Lower lobe of right lung (tissue), 2 donors: ENCODE results near the gene SLC16A6. TPM values are rescaled to one million over a fixed set of nuclear protein-coding genes. Genes with fewer than 3 reads are reported as not detected.
"Not testable (repeated sequence)": the region's sequence is repeated elsewhere in the genome, so short reads cannot be mapped to it uniquely, and the experiment has no call there.

Source experiments
- ATAC-seq, 2 donors: fragments of 200-7000 bp; cut with Tn5 transposase; one replicate each; pipeline ENCODE4 v1.9.1; 2020 to 2022; ENCODE audit warnings: mild to moderate bottlenecking in 2 of 2, moderate library complexity in 2 of 2
- DNase-seq: peaks from one replicate; pipeline ENCODE4 v3.0.0-alpha.2; 2020
- H3K27ac ChIP-seq: fragments of 200-600 bp; one replicate; pipeline ENCODE4 v1.8.0; 2022
- H3K27me3 ChIP-seq: fragments of 200-600 bp; one replicate; pipeline ENCODE4 v1.8.0; 2022; ENCODE audit warnings: low read depth
- H3K36me3 ChIP-seq: fragments of 200-600 bp; one replicate; pipeline ENCODE4 v1.8.0; 2022; ENCODE audit warnings: mild to moderate bottlenecking
- H3K4me1 ChIP-seq: fragments of 200-600 bp; one replicate; pipeline ENCODE4 v1.8.0; 2022
- H3K4me3 ChIP-seq: fragments of 200-600 bp; one replicate; pipeline ENCODE4 v1.8.0; 2022; ENCODE audit warnings: mild to moderate bottlenecking
- H3K9me3 ChIP-seq: fragments of 200-600 bp; one replicate; pipeline ENCODE4 v1.8.0; 2022
- CTCF ChIP-seq: fragments of 200-600 bp; IDR thresholded peaks from one replicate; pipeline ENCODE4 v1.8.0; 2022; ENCODE audit warnings: antibody characterized with exemption, mild to moderate bottlenecking
- intact Hi-C: fragments of 100-400 bp; cut with DNase I; formaldehyde crosslinking; loops from one replicate; pipeline ENCODE4 v1.11.0; 2022
- long read RNA-seq: library from polyadenylated mRNA; unstranded; transcript quantifications from one replicate; pipeline ENCODE4 v2.0.0, GENCODE V29; 2021
- total RNA-seq: library from RNA; stranded (reverse); fragmentation: NEBNext Ultra II Directional; extraction: Animal tissue kit (Norgen Biotek cat#: 25700); gene quantifications from one replicate; pipeline ENCODE4 v1.2.1, GENCODE V29; 2021
- donor health status: DM: no; HTN: yes; CAD: no; lungs with severe emphysema.

The SLC16A6 gene, protein sequence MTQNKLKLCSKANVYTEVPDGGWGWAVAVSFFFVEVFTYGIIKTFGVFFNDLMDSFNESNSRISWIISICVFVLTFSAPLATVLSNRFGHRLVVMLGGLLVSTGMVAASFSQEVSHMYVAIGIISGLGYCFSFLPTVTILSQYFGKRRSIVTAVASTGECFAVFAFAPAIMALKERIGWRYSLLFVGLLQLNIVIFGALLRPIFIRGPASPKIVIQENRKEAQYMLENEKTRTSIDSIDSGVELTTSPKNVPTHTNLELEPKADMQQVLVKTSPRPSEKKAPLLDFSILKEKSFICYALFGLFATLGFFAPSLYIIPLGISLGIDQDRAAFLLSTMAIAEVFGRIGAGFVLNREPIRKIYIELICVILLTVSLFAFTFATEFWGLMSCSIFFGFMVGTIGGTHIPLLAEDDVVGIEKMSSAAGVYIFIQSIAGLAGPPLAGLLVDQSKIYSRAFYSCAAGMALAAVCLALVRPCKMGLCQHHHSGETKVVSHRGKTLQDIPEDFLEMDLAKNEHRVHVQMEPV
- total RNA-seq, result 7.5 TPM
- long read RNA-seq, partial matches to known transcripts, result 1 of 6 reads
- long read RNA-seq, other reads (novel, unspliced or antisense), result 3 of 6 reads

DNA sequence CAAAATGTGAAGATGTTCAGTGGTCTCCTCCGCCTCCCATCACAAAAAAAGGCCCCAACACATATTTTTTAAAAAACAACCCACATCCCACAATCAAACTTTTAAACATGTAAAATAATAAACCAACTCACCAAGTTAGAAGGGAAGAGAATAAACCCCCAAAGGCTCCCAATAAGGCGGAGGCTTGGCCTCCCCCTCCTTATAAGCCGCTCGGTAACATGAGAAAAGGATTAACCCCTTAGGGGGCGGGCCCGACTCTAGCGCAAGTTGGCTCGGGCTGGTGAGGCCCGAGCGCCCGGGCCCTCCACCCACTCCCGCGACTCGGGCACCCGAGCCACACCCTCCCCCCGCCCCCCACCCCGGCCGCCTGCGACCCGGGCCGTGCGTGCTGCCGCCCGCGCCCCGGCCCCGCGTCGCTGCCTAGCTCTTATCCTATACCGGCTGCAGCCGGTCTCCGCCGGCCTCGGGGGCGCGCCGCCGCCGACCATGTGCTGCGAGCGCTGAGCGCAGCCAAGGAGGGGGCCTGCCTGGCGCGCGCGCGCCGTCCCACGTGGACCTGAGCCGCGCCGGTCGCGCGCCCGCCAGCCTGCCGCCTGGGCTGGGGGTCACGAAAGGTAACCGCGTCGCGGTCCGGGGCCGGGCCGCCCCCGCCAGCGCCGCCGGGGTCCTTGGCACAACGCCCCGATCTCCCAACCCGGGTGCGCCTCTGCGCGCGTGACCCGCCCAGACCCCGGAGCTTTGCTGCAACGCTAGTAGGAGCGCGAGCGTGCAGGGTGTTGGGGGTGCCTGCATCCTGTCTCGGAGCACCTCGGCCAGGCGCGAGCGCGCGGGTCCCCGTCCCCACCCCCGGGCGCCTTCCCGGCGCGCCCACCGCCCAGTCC lies at the start of gene SLC16A6, which contains the start of gene ARSG:
TSS of gene SLC16A6 (minus strand) at position 173 of the 881 bp plus-strand sequence. CDS start 12,807 bp downstream, outside the sequence.
TSS of gene ARSG (plus strand) at position 541 of the 881 bp plus-strand sequence. CDS start 15,999 bp downstream, outside the sequence.
- intact Hi-C loops, result no loop called here
- DNase-seq (peak; percentile 88), ATAC-seq (peak; percentile 80 to 84)
- H3K4me1 ChIP-seq, result peaks cover 23% of the 10 kb centered on the region
- H3K27me3 ChIP-seq, result peaks cover 48% of the 10 kb centered on the region
- H3K9me3 ChIP-seq, result no peaks in the 10 kb centered on the region
- H3K4me3 ChIP-seq, result peak within 1 kb of the TSS; percentile 63
- TF ChIP-seq CTCF, result no peak
- no peaks in the 10 kb centered on the region for H3K36me3 ChIP-seq
- H3K27ac ChIP-seq, result peak within 1 kb of the TSS; percentile 92

DNA sequence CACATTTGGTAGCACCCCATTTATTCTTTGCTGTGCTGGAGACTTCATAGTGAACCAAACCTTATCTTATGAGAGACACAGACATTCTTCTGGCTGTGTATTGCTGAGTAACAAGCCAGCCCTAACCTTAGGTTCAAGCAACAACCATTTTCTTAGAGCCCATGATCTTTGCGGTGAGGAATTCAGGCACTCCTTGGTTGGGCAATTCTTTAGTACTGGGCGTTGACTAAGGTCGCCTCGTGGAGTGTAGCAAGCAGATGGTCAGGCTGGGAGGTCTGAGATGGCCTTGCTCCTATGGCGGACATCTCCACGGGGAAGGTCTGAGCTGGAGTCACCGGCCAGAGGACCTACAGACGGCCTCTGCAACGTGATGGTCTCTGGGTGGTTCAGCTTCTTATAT lies 43.5 kb upstream of the SLC16A6 start:
- ATAC-seq (no peak), DNase-seq (no peak)
- Histone ChIP-seq H3K36me3 (no peaks in the 10 kb centered on the region), H3K27me3 (no peaks in the 10 kb centered on the region), H3K4me1 (no peaks in the 10 kb centered on the region), H3K27ac (no peak overlapping the region), H3K4me3 (no peak overlapping the region), H3K9me3 (peaks cover 12% of the 10 kb centered on the region)
- no peak for TF ChIP-seq CTCF
- intact Hi-C loops, result no loop called here

DNA sequence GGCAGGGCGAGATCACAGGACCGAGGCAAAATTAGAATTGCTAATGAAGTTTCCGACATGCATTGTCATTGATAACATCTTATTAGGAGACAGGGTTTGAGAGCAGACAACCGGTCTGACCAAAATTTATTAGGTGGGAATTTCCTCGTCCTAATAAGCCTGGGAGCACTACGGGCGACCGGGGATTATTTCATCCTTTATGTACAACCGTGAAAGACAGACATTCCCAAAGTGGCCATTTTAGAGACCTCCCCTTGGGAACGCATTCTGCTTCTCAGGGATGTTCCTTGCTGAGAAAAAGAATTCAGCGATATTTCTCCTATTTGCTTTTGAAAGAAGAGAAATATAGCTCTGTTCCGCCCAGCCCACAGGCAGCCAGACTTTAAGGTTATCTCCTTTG lies 41.0 kb upstream of the SLC16A6 start:
- H3K4me3 ChIP-seq, H3K4me1 ChIP-seq, ATAC-seq, H3K27ac ChIP-seq, H3K36me3 ChIP-seq, intact Hi-C loops, DNase-seq, H3K27me3 ChIP-seq: not testable (repeated sequence)
- H3K9me3 ChIP-seq, result peaks cover 12% of the 10 kb centered on the region

- DNase-seq (no peak), ATAC-seq (no peak)
- Histone ChIP-seq H3K4me3 (no peak overlapping the region), H3K36me3 (no peaks in the 10 kb centered on the region), H3K9me3 (peaks cover 12% of the 10 kb centered on the region), H3K4me1 (no peaks in the 10 kb centered on the region), H3K27ac (no peak overlapping the region), H3K27me3 (no peaks in the 10 kb centered on the region)
- TF ChIP-seq CTCF, result no peak
- intact Hi-C loops, result no loop called here
Observed at GRCh38 chr17:68329331-68329730, 38.4 kb upstream of the SLC16A6 start.

DNA sequence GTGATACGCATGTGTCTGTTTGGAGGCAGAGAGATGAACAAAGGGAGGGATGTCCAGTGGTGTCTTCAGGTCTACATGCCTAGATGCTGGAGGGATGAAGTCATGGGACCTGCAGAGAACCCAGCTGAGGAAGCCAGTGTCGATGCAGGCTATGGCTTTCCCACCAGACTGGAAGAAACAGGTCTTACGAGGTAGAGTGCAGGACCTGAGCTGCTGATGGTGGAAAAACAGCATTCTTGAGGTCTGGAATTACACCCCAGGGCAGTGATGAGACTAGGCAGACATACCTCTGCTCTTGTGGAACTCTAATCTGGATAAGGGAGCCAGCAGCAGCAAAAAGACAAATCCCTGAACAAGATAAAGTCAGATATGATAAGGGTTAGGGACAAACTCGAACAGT lies 37.7 kb upstream of the SLC16A6 start:
- Histone ChIP-seq H3K27ac (no peak overlapping the region), H3K9me3 (peaks cover 12% of the 10 kb centered on the region), H3K36me3 (no peaks in the 10 kb centered on the region), H3K27me3 (no peaks in the 10 kb centered on the region), H3K4me3 (no peak overlapping the region), H3K4me1 (no peaks in the 10 kb centered on the region)
- no peak for DNase-seq
- no peak for TF ChIP-seq CTCF
- ATAC-seq, result no peak
- intact Hi-C loops, result no loop called here
